H1 (cell line): ENCODE results near the gene STARD9. TPM values are rescaled to one million over a fixed set of nuclear protein-coding genes. Genes with fewer than 3 reads are reported as not detected.

Experiments
- KDM1A ChIP-seq: fragments of 200-600, 300-600 bp; sonication (generic); IDR thresholded peaks from 2 replicates; pipeline ENCODE4 v1.7.1; 2016; ENCODE audit warnings: mild to moderate bottlenecking, low read length, borderline replicate concordance
- POU5F1 ChIP-seq: IDR thresholded peaks from 2 replicates; pipeline ENCODE4 v1.6.1; 2011; ENCODE audit warnings: low read depth, mild to moderate bottlenecking, low read length, moderate library complexity
- RFX5 ChIP-seq: IDR thresholded peaks from 2 replicates; pipeline ENCODE4 v1.6.1; 2011; ENCODE audit warnings: low read depth, low read length, improper control_type of control experiment, borderline replicate concordance
- YY1 ChIP-seq: IDR thresholded peaks from 2 replicates; pipeline ENCODE4 v1.6.1; 2011; ENCODE audit warnings: low read depth, mild to moderate bottlenecking, low read length
- polyA plus RNA-seq, 7 experiments: library from polyadenylated mRNA; depleted of rRNA in 3 of 7; stranded (reverse) in 5 of 7; unstranded in 2 of 7; fragments of >200 nt in 5 of 7; fragments of 200-250 nt in 2 of 7; gene quantifications; 1 replicate in 5 of 7; 2 replicates in 1 of 7; 4 replicates in 1 of 7; pipeline versions ENCODE4 v1.2.1 to v1.2.3, GENCODE V29; 2011 to 2013; ENCODE audit warnings: missing spikeins in 2 of 7, mixed read lengths in 2 of 7
- total RNA-seq: library from RNA; stranded (reverse); fragmentation: NEBNext Ultra II Directional; extraction: Animal tissue kit (Norgen Biotek cat#: 25700); gene quantifications from 2 replicates; pipeline ENCODE4 v1.2.1, GENCODE V29; 2021

Gene STARD9
- total and polyA plus RNA-seq, 2 of the 8 experiments (the other 6 are each of a cell fraction or from before 2014, with no cell fraction given) = 2.8 to 7.0 TPM

DNA sequence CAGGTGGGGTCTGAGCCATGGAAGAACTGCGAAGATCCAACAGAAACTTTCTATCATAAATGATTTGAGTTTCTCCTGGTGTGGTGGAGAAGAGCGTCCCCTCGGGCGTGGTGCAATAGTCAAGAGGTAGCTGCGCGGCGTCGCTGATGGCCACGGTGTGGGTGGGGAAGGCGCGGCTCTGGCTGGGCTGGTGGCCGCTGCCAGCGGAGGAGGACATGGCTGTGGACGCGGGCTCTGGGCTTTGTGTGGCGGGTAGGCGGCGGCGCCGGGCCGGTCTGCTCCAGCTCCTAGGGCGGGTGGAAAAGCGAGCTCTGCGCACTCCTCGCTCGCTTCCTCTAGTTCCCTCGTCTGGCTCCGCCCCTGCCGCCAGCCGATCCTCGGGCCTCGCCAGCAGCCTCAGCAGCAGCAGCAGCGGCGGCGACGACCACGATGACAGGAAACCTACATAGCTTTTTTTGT, 5.9 kb downstream of the STARD9 start (continued):
- TF ChIP-seq YY1 (no peak; the same call in 1 of the 2 replicates), KDM1A (no peak), RFX5 (no peak), POU5F1 (no peak)
